C4-2B (cell line): ENCODE results near the gene PEX11B.

Experiments used
- CTCF ChIP-seq: fragments of 450-650 bp; conservative IDR thresholded peaks from 2 replicates; pipeline ENCODE4 v1.5.1; 2017; ENCODE audit warnings: mild to moderate bottlenecking
- ZFX ChIP-seq: fragments of 450-650 bp; IDR thresholded peaks from 2 replicates; pipeline ENCODE4 v1.6.1; 2017

DNA sequence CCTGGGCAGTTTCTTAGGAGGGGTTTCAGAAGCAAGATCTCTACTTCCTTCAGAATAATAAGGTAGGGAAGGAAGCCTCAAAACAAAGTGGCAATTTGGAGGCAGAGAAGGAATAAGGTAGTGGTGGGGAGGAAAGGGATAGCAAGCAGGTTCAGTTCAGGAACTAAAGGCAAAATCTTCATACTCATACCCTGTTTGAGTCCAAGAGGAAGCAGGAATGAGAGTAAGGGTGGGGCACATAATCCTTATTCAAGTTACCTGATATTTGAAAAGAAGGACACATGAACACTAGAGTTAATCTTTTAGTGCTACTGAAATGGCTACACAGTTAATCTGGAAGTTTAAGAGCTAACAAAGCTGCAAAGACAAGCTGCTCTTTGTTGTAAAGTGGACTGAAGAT is 17.2 kb upstream of the PEX11B start:
- TF ChIP-seq CTCF: no peak
- no peak for TF ChIP-seq ZFX
